Lower leg skin (tissue), 4 donors: ENCODE measurements around the gene ELF5. TPM values are rescaled to one million over a fixed set of nuclear protein-coding genes. Genes with fewer than 3 reads are reported as not detected.

Experiments
- DNase-seq, 2 donors: peaks; one replicate each; pipeline ENCODE4 v3.0.0-alpha.2; 2019; ENCODE audit warnings: low spot score in 2 of 2
- H3K4me3 ChIP-seq: fragments of 200-600 bp; sonication (generic); 2 replicates; pipeline ENCODE4 v1.5.1; 2017; ENCODE audit warnings: mild to moderate bottlenecking, low read depth; ENCODE audit not compliant: poor library complexity, severe bottlenecking
- CTCF ChIP-seq, 3 donors: fragments of 450-650 bp; IDR thresholded peaks; one replicate each; pipeline ENCODE4 v1.5.1; 2016; ENCODE audit warnings: antibody characterized with exemption in 3 of 3, mild to moderate bottlenecking in 3 of 3, moderate library complexity in 2 of 3
- POLR2A ChIP-seq, 2 donors: fragments of 450-650 bp; IDR thresholded peaks; one replicate each; pipeline ENCODE4 v1.6.1; 2016 to 2017; ENCODE audit warnings: antibody characterized with exemption in 2 of 2, mild to moderate bottlenecking in 1 of 2, moderate library complexity in 1 of 2
- WGBS, 2 donors: methylation state at CpG; one replicate each; pipeline ENCODE4 v1.1.5; 2018; 5-methylcytosine and 5-hydroxymethylcytosine counted together
- intact Hi-C: fragments of 100-400 bp; cut with DNase I; formaldehyde crosslinking; loops from one replicate; pipeline ENCODE4 v1.15.0; 2023; ENCODE audit warnings: low total_unique reads
- total RNA-seq, 4 donors: library from RNA; depleted of rRNA; stranded (reverse); fragments of >200 nt; gene quantifications; one replicate each; pipeline ENCODE4 v1.1.0, GENCODE V29; 2016

The ELF5 gene
- total RNA-seq, 4 donors from 2014 or later = 1.9 to 13.5 (median 9.9) TPM

DNA sequence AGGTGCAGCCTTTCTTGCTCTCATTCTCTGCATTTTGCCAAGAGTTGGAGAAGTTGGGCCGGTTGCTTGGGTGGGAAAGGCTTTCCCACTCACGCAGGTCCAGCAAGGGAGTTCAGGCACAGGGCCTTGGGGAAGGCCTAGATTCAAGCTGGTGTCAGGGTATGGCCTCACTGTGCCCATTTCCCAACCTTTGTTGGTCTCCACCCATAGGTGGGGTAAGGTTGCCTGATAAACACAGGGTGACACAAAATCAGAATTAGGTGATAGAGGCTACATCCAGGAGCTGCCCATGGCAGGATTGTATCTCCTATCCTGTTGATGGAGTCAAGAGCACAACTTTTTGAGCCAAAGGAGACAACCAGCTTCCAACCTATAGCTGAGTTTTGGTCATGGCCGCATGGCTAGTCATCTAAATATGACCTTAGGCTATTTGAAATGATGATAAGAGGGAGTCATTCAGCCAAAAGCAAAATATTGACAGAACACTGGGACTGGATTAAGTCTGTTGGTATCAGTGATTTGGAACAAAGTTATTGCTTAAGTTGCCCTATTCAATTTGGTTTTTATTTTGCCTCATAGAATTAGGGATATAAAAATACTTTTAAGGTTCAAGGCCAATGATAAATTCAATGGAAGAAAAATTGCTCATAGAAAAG is 54.0 kb downstream of the ELF5 start:
- no peak overlapping the region for H3K4me3 ChIP-seq
- no peak for TF ChIP-seq POLR2A (IDR thresholded peaks at IDR 0.05)
- TF ChIP-seq CTCF (IDR thresholded peaks at IDR 0.05) = no peak
- no peak for DNase-seq
- WGBS, 2 donors = 86 to 91% methylated on average over 3 of the region's 3 CpGs
- intact Hi-C loops = loop anchor here (10.0 kb wide), 1 partner anchor 85 kb away; no protein-coding TSS in a partner anchor

GRCh38 chr11:34458525-34458924 is 55.1 kb downstream of the ELF5 start:
- no peak for TF ChIP-seq CTCF (IDR thresholded peaks at IDR 0.05)
- TF ChIP-seq POLR2A (IDR thresholded peaks at IDR 0.05) = no peak
- WGBS, 2 donors = 82 to 88% methylated on average over 4 of the region's 4 CpGs
- intact Hi-C loops = loop anchor here (10.0 kb wide), 1 partner anchor 84 kb away; no protein-coding TSS in a partner anchor

GRCh38 chr11:34457607-34458006 is 56.0 kb downstream of the ELF5 start:
- H3K4me3 ChIP-seq = no peak overlapping the region
- TF ChIP-seq CTCF (IDR thresholded peaks at IDR 0.05) (no peak), POLR2A (IDR thresholded peaks at IDR 0.05) (no peak)
- intact Hi-C loops = loop anchor here (10.0 kb wide), 1 partner anchor 83 kb away; no protein-coding TSS in a partner anchor
- no peak for DNase-seq
- 92 to 98% methylated on average over 2 of the region's 2 CpGs for WGBS, 2 donors

More at GRCh38 chr11:34458525-34458924, 55.1 kb downstream of the ELF5 start:
- DNase-seq = no peak
- H3K4me3 ChIP-seq = no peak overlapping the region

DNA sequence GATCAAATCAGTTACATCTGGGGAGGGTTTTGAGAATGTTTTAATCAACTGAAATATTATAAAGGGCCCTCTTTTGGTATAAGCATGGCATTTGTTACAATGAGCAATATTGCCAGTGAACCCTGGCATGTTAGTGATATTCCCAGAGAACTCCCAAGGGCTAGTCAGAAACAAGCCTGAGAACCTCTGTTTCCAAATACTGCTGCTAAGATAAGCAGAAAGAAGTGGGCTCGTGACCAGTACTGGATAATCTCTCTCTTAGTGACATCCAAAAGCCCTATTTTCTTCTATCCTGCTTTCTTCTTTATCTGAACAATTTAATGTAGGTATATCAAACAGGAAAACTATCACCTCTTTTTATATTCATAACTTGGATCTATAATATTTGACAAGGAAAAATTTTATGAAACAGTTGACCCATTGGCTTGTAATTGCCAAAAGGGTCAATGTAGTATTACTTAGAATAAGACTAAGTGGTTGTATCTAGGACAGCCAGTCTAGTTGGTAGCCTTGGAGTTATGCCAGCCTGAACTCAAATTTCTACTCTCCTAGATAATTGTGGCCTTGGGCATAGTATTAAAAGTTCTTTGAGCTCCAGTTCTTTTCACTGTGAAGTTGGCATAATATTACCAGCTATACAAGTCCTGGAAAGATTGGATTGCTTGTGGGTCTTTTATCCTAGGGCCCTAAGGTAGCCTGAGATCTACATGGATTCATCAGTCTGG is 59.1 kb downstream of the ELF5 start:
- no peak overlapping the region for H3K4me3 ChIP-seq
- DNase-seq = no peak
- TF ChIP-seq CTCF (IDR thresholded peaks at IDR 0.05) (no peak), POLR2A (IDR thresholded peaks at IDR 0.05) (no peak)
- WGBS, 2 donors = 93% methylated on average over 1 of the region's 1 CpG
- intact Hi-C loops = loop anchor here (10.0 kb wide), 1 partner anchor 80 kb away; no protein-coding TSS in a partner anchor

DNA sequence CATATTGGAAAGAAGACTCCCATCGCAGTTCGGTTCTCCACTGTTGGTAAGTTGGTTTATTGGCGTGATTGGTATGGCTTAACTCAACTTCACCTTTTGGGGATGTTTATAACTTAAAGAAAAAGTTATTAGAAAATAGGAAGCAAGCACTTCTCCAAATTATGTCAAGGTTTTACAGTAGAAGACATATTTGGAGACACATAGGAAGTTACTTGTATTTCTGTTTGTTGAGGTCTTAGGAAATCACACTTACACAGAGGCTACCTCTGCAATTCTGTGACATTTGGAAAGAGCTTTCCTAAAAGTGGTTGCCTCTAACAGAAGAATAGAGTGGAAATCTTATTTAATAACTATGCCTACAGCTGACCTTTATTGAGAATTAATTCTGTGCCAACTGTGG is 62.5 kb downstream of the ELF5 start:
- WGBS, 2 donors = 92 to 95% methylated on average over 3 of the region's 3 CpGs
- no peak for TF ChIP-seq POLR2A (IDR thresholded peaks at IDR 0.05)
- TF ChIP-seq CTCF (IDR thresholded peaks at IDR 0.05) = no peak
- DNase-seq = no peak
- no peak overlapping the region for H3K4me3 ChIP-seq
- intact Hi-C loops = loop anchor here (10.0 kb wide), 1 partner anchor 76 kb away; no protein-coding TSS in a partner anchor
